Left renal pelvis (tissue), 4 donors: ENCODE measurements around the gene PLCXD1. TPM values are rescaled to one million over a fixed set of nuclear protein-coding genes. Genes with fewer than 3 reads are reported as not detected.
"Not testable (repeated sequence)": the region's sequence is repeated elsewhere in the genome, so short reads cannot be mapped to it uniquely, and the experiment has no call there.

Experiments used
- DNase-seq, 4 donors: peaks; one replicate each; pipeline ENCODE4 v3.0.0-alpha.2; 2013; ENCODE audit warnings: low read depth in 4 of 4, low spot score in 3 of 4
- polyA plus RNA-seq, 4 donors: library from polyadenylated mRNA; unstranded; fragments of 120-200 nt; gene quantifications; one replicate each; pipeline ENCODE4 v1.2.1, GENCODE V29; 2013; ENCODE audit not compliant: insufficient read length in 4 of 4

The PLCXD1 gene
- polyA plus RNA-seq, 4 donors = 20.7 to 35.9 (median 22.6) TPM

DNA sequence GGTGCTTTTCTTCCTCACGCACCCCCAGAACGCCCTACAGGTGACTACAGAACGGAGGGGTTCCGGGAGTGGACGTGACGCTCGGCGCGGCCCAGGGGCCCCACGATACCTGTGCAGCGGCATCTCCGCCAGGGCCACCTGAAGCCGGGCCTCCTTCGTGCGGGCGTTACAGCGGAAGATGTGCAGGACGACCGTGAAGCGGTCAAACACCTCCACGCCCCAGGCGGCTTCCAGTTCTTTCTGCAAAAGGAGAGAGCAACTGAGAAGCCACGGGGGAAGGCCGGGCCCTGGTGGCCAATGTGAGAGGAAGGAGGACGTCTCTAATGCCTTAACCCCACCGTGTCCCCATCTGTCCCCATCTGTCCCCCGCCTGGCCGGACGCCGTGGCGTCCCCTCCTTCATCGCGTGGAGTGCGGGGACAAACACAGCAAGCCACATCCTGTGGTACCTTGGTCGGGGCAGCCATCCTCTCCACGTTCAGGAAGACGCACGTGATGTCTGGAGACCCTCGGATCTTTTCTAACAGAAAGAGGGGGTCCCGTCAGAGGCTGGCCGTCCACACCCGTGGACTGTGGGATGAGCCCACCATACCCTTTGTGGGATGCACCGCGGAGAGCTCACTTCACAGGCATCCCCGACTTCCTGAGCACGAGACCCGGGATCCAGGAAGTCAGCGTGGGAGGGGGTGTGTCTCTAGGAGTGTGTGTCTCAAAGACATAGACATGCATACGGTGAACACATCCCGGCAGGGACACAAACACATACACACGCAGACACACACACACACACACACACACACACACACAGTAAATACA lies 33.8 kb downstream of the PLCXD1 start:
- DNase-seq = no peak

DNA sequence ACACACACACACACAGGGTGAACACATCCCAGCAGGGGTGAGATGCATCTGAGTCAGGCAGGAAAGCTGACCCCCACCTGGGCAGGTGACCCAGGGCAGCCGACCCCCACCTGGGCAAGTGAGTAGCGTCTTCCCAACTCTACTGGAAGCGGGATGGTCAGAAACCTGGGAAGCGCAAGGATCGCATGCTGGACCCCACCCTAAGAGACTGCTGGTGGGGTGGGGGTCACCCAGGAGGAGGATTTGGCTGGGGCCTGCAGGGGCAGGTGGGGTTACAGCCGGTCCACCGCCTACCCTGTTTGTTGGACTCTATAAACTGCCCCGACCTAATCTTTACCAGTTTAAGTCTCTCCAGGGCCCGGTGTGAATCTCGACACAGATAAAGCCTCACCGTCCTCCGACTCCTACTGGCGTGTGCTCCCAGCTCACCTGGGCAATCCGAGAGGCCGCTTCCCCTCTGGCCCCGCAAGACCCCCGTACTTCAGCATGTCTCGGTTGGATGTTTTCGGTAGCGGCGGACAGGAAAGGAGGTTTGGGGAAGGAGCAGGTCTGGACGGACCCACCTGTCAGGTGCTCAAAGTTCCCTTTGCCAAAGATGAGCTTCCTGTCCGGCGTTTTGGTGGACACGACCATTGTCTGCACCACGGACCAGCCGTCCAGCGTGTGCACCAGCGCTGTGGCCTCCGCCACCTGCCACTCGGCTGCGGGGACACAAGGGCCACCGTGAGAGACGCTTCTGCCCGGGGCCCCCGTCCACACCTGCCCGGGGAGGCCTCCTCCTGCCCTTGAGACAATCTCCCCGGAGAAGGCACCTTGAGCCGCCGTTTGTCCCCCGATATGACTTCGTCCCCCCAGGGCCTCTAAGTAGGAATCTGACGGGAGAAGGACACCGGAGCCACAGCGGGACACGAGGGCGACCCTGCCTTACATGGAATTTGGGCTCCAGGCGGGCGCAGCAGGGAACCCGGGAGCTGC lies 35.5 kb downstream of the PLCXD1 start:
- DNase-seq = no peak

DNA sequence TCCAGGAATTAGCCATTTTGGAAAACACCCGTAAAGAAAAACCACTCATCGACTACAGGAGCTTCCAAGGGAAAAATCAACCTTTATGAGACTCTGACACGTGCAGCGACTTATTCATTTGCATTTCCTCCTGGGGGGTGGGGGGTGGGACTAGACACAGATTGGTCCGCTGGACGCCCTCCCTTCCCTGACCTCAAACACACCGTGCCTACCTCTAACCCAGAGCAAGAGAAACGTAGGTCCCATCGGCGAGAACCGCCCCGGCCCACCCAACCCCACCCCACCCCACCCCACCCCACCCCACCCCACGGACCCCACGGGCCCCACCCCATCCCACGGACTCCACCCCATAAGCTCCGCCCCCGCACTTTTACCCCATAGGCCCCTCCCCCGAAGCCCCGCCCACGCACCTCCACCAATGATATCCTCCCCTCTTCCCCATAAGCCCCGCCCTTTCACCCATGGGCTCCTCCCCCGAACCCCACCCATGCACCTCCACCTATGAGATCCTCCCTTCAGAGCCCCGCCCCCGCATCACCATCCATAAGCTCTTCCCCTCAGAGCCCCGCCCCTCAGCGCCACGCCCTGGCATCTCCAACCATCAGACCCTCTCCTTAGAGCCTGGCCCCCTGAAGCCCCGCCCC lies 36.4 kb downstream of the PLCXD1 start:
- DNase-seq = no peak

DNA sequence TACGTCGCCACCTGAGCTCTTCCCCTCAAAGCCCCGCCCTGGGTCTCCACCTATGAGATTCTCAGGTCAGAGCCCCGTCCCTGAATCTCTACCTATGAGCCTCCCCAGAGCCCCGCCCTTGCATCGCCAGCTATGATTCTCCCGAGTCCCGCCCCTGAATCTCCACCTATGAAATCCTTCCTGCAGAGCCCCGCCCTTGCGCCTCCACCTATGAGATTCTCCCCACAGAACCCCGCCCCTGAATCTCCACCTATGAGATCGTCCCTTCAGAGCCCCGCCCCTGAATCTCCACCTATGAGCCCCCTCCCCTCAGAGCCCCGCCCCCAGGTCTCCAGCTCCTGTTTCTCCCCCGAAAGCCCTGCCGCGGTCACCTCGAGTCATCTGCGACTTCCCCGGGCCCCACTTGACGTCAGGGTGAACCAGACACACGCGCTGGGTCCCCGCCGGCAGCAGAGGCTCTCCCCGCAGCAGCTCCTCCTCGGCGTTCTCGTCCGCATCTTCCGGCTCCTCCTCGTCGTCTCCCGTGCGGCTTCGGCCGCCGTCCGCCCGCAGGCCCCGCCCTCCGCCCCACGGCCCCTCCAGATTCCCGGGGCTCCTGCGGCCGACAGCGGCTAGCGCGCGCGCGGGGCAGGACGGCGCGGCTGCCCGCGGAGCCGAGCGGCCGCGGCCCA lies 37.0 kb downstream of the PLCXD1 start:
- peak; percentile 82 to 95 (median 90) for DNase-seq

DNA sequence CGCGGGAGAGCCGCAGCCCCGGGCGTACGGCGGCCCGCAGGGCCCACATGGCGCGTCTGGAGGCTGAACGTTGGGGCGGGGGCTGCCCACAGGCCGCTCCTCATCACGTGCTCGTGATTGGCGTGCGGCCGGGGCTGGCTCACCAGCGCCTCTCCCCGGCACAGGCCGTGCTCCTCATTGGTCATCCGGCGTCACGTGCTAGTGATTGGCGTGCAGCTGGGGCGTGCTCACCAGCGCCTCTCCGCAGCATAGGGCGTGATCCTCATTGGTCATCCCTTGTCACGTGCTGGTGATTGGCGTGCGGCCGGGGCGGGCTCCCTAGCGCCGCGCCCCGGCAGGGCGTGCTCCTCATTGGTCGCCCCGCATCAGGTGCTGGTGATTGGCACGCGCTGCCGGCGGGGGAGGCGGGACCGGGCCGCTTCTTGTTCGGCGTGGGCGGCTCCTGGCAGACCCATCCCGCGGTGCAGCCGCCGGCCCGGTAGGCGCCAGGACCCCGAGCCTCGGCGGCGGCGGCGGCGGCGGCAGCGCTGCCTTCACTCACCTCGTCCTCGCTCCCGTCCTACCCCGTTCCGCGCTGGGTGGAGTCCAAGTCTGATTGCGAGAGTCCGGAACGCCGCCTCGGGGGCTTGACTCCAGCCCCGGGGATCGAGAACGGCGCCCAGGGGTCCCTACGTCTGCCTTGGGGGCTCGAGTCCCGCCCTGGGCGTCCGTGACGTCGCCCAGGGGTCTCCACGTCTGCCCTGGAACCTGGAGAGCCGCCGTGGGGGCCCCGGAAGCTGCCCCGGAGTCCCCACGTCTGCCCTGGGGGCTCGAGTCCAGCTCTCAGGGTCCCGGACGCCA lies 37.8 kb downstream of the PLCXD1 start, which contains the start of gene GTPBP6:
GTPBP6 (minus strand) TSS at position 58 of the 840 bp plus-strand sequence; CDS start at position 49, 9 bp downstream.
- DNase-seq = peak; percentile 98 to 99 (median 99)

DNA sequence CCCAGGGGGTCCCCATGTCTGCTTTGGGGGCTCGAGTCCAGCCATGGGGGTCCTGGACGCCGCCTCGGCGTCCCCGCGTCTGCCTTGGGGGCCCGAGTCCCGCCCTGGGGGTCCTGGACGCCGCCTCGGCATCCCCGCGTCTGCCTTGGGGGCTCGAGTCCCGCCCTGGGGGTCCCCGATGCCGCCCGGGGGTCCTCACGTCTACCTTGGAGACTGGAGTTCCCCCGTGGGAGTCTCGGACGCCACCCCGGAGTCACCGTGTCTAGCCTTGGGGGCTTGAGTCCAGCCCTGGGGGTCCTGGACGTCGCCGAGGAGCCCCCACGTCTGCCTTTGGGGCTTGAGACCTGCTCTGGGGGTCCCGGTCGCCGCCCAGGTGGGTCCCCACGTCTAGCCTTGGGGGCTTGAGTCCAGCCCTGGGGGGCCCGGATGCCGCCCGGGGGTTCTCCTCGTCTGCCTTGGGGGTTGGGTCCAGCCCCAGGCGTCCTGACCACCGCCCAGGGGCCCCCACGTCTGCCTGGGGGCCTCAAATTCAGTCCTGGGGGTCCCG lies 38.5 kb downstream of the PLCXD1 start:
- DNase-seq = no peak

DNA sequence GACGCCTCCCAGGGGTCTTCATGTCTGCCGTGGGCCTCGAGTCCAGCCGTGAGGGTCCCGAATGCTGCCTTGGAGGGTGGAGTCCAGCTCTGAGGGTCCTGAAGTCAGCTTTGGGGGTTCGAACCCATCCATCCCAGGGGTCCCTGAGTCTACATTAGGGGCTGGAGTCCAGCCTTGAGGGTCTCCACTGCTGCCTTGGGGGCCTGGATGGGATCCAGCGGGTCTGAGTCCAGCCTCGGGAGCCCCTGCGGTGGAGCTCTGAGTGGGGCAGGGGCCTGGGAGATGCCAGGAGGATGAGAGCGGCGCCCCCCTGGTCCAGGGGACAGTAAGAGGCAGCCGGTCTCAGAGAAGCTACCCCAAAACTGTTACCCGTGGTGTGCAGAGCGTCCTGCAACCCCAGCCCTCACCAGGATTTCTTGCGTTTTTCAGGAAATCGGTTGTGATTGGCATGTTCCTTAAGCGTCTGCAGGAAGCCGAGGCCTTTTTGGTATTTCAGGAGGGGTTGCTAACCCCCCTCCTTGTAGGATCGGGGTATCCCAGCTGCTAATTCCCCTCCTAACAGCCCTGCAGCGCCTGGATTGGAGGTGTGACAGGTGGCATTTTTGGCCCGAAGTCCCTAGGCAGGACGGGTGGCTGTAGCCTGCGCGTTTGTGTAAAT lies 39.1 kb downstream of the PLCXD1 start:
- DNase-seq = no peak

DNA sequence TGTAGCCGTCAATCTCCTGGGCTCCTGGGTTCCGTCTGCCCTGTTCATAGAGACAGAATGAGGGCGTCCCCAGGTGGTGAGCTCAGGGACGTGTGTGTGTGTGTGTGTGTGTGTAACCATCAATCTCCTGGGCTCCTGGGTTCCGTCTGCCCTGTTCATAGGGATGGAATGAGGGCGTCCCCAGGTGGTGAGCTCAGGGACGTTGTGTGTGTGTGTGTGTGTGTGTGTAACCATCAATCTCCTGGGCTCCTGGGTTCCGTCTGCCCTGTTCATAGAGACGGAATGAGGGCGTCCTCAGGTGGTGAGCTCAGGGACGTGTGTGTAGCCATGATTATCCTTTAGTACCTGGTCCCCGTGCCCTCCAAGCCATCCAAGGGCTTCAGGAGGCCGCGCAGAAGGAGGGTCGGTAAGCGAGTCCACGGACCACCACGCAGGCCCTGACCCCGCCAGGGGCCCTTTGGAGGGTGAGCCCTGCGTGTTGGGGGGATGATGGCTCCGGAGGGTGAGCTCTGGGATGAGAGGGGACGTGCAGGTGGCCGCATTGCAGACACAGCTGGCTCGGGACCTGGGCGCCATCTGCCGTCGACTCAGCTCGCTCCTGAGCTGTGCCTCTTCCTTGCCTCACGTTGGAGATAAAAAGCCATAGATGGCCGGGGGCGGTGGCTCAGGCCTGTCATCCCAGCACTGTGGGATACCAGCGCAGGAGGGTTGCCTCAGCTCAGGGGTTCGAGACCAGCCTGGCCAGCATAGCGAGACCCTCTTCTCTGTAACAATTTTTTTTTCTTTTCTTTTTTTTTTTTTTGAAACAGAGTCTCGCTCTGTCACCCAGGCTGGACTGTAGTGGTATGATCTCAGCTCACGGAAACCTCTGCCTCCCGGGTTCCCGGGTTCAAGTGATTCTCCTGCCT lies 42.8 kb downstream of the PLCXD1 start:
- DNase-seq = peak in 1 of 4 donors; percentile 51

DNA sequence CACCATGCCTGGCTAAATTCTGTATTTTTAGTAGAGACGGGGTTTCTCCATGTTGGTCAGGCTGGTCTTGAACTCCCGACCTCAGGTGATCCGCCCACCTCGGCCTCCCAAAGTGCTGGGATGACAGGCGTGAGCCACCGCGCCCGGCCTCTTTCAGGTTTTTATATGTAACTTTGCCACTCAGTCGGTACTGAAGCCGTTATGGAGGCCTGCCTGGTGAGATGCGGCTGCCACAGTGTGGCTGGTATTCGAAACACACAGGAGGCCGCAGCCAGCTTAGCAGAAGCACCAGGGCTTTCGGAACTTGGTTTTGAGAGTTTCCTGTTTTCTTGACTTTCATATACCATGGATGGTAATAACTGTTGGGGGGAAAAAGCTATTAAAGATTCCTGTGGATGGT lies 43.5 kb downstream of the PLCXD1 start:
- not testable (repeated sequence) for DNase-seq

DNA sequence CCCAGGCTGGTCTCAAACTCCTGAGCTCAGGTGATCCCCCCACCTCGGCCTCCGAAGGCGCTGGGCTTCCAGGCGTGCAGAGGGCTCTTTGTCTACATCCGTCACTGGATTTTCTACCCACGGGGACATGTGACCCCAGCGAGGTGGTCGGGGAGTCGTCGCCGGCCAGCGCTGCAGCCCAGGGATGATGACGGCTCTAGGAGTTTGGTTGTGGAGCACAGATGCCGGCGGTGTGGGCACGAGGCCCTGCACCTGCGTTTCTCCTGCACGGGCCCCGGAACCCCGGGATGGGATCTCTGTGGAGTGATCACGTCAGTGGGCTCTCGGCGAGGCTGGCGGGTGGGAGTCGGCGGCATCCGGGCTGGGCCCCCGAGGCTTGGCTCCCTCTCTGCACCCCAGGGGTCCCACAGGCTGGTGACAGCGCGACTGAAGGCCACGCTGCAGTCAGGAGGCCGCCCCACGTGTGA lies 46.5 kb downstream of the PLCXD1 start:
- DNase-seq = no peak

DNA sequence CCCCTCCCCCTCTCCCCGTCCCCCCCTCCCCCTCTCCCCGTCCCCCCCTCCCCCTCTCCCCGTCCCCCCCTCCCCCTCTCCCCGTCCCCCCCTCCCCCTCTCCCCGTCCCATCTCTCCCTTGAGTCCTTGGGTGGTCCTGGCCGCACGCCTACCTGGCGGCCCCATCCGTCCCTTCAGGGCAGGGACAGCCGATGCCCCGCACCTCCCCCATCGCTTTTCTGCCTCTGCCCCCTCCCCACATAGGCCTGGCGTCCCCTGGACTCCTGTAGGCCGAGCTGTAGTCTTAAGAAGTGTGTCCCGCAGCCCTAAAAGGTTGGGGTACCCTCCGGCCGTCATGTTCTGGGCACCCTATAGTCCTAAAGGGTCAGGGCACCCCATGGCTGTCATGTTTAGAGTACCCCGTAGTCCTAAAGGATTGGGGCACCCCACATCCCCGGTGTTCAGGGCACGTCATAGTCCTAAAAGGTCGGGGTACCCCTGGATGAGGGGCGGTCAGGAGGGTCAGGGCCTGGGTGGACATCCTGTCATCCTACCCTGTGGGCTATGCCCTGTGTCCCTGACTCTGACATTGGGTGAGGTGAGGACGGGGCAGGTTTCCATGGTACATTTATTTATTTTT lies 48.2 kb downstream of the PLCXD1 start:
- DNase-seq = no peak

DNA sequence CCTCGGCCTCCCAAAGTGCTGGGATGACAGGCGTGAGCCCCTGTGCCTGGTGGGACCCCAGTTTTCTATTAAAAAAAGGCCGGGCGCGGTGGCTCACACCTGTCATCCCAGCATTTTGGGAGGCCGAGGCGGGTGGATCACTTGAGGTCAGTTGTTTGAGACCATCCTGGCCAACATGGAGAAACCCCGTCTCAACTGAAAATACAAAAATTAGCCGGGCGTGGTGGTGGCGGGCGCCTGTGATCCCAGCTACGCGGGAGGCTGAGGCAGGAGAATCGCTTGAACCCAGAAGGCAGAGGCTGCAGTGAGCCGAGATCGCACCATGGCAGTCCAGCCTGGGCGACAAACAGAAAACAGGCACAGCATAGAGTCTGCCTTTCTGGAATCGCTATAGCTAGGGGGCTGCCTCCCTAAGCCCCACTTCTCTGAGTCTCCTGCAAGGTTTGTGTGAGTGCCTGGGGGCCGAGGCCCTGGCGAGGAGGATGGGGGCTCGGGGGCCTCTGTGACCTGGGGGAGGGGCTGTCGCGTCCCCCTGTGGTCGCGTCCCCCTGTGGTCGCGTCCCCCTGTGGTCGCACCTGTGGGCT lies 49.1 kb downstream of the PLCXD1 start:
- DNase-seq = not testable (repeated sequence)

DNA sequence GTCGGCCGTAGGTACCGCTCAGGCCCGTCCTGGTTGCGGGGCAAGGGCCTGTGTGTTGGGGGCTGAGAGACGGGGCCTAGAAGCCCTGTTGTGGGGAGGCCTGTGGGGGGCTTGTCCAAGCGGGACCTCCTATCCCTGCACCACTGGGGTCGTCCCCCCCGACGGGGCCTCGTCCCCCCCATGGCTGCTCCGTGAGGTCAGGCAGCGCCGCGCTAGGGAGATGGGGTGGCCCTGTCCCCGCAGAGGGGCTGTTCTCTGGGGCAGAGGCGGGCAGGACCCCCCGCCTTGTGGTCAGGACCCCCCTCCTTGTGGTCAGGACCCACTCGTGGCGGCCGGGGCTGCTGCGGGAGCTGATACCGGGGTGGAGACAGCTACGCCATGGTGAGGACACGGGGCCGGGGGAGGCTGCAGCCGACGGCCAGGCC lies 49.6 kb downstream of the PLCXD1 start:
- no peak for DNase-seq

DNA sequence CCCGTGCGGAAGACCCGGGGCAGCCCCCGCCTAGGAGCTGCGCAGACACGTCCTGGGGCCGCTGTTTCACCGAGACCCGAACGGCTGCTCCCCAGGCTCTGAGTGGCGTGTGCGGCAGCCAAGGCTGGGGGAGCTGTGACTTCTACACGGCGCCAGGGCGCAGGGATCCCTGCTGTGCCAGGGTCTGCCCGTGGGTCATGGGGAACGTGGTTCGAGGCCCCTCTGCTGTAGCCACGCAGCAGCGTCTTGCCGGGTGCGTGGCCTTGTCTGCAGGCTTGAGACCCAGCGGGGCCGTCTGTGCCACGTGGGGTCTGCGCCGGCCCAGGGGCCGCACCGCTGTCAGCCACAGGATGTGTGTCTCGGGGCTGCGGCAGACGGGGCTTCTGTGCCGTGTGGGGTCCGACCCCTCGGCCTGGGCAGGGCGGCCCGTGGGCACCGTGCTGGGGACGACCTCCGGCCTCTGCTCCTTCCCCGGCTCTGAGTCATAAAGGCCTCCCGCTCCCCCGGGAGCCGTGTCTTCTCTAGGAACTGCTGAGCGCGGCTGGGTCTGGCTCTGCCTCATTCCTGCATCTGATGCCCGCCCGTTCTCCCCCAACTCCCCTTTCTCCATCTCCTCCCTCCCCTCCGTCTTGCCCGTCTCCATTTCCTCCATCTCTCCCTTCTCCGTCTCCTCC lies 50.1 kb downstream of the PLCXD1 start:
- DNase-seq = no peak

DNA sequence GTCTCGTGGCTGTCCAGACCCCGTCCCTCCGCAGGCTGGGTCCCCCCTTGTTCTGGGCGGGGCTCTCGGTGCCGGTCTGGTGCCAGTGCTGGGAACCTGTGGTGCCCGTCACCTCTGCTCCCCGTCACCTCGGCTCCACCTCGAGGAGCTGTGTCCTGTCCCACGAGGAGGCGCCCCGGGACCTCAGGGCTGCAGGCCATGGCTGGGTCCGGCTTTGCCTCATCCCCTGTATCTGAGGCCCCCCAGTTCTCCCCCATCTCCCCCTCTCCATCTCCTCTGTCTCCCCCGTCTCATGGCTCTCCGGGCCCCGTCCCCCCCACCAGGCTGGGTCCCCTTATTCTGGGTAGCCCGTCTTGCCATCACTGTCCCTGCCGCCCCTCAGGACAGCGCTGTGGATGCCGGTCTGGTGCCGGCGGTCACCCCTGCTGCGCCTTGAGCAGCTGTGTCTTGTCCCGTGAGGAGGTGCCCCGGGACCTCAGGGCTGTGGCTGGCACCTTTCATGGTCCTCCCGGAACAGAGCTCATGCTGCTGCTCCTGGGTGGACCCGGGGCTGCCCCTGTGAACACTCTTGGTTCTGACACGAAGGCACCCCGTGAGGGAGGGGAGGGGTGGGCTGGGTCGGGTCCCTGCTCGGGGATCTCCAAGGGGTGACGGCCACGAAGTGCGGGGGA lies 50.8 kb downstream of the PLCXD1 start:
- DNase-seq = no peak

DNA sequence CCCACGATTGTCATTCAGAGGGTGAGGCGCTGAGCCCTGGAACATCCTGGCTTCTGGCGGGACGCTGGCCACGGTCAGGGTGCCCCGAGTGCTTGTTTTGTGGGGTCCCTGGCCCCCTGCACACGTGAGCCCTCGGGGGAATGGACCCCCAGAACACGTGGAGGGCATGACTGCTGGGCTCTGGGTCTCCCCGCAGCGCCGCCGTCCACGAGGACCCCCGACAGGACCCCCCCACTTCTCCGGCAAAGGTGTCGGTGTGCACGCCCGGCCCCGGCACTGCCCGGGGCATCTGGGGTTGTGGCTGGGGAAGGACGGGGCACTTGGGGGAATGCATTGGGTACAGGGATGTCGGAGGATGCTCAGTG lies 51.3 kb downstream of the PLCXD1 start:
- no peak for DNase-seq
